OCI-LY7 (cell line): ENCODE data around the gene GYG1. TPM values are rescaled to one million over a fixed set of nuclear protein-coding genes. Genes with fewer than 3 reads are reported as not detected.

Experiments
- BruUV-seq: library from RNA; stranded (reverse); fragments of 400-500 nt; replicated peaks from 2 replicates; lab custom pipeline; 2021; lab: Mats Ljungman, UMichigan
- CTCF ChIA-PET: fragments of 300-600 bp; sonication (Branson Sonifier 250); formaldehyde crosslinking; loops from one replicate; lab custom pipeline; 2022; ENCODE audit warnings: antibody characterized with exemption; ENCODE audit not compliant: unreplicated experiment; lab: Charles Lee
- POLR2A ChIA-PET: fragments of 300-600 bp; sonication (Branson Sonifier 250); formaldehyde crosslinking; loops from one replicate; lab custom pipeline; 2022; ENCODE audit warnings: antibody characterized with exemption; lab: Charles Lee
- DNase-seq: peaks from one replicate; pipeline ENCODE4 v3.0.0-alpha.2; 2015; ENCODE audit warnings: low spot score
- H2AFZ ChIP-seq: fragments of 200-600 bp; sonication (generic), shearing (Covaris generic); 2 replicates; pipeline ENCODE4 v1.6.1; 2014; ENCODE audit warnings: mild to moderate bottlenecking, antibody characterized with exemption, low read length, moderate library complexity
- H3K27ac ChIP-seq: fragments of 200-600 bp; sonication (generic); 2 replicates; pipeline ENCODE4 v1.5.1; 2014; ENCODE audit warnings: mixed run types, low read depth, mild to moderate bottlenecking, moderate library complexity, low read length, inconsistent platforms; ENCODE audit not compliant: poor library complexity, severe bottlenecking
- H3K36me3 ChIP-seq: fragments of 200-600 bp; sonication (generic); 2 replicates; pipeline ENCODE4 v1.6.1; 2014; ENCODE audit warnings: mild to moderate bottlenecking, antibody characterized with exemption, low read length, moderate library complexity, mixed read lengths; ENCODE audit not compliant: insufficient read depth
- H3K4me1 ChIP-seq: fragments of 200-600 bp; sonication (generic); 2 replicates; pipeline ENCODE4 v1.5.1; 2014; ENCODE audit warnings: mild to moderate bottlenecking, low read length; ENCODE audit not compliant: insufficient read depth, poor library complexity, severe bottlenecking
- H3K4me2 ChIP-seq: fragments of 200-600 bp; sonication (generic); 2 replicates; pipeline ENCODE4 v1.6.1; 2014; ENCODE audit warnings: mild to moderate bottlenecking, low read length
- H3K4me3 ChIP-seq: fragments of 200-600 bp; sonication (generic); 2 replicates; pipeline ENCODE4 v1.5.1; 2014; ENCODE audit warnings: mild to moderate bottlenecking, low read depth, low read length; ENCODE audit not compliant: poor library complexity, severe bottlenecking
- H3K79me2 ChIP-seq: fragments of 200-600 bp; sonication (generic); 2 replicates; pipeline ENCODE4 v1.6.1; 2016; ENCODE audit warnings: low read depth, mild to moderate bottlenecking, low read length, moderate library complexity, mixed read lengths; ENCODE audit not compliant: insufficient read depth
- H3K9me2 ChIP-seq: fragments of 200-600 bp; sonication (generic); 2 replicates; pipeline ENCODE4 v1.6.1; 2016; ENCODE audit warnings: mild to moderate bottlenecking, low read length, mixed read lengths; ENCODE audit not compliant: insufficient read depth
- H3K9me3 ChIP-seq: fragments of 200-600 bp; sonication (generic); 2 replicates; pipeline ENCODE4 v1.6.1; 2014; ENCODE audit warnings: mild to moderate bottlenecking, mixed run types, low read length, mixed read lengths
- H4K20me1 ChIP-seq: fragments of 200-600 bp; sonication (generic); 2 replicates; pipeline ENCODE4 v1.6.1; 2014; ENCODE audit warnings: mild to moderate bottlenecking, antibody characterized with exemption, low read length, moderate library complexity, mixed read lengths; ENCODE audit not compliant: insufficient read depth
- CTCF ChIP-seq: fragments of 200-600 bp; sonication (generic); conservative IDR thresholded peaks from 2 replicates; pipeline ENCODE4 v1.5.1; 2014; ENCODE audit warnings: mild to moderate bottlenecking, antibody characterized with exemption, low read length, moderate library complexity, mixed read lengths
- EZH2phosphoT487 ChIP-seq: fragments of 200-600 bp; sonication (generic); IDR thresholded peaks from 2 replicates; pipeline ENCODE4 v1.6.1; 2018; ENCODE audit warnings: low read depth, borderline replicate concordance, mild to moderate bottlenecking, mixed run types, antibody characterized with exemption, low read length, moderate library complexity, mixed read lengths
- intact Hi-C: fragments of 100-400 bp; cut with micrococcal nuclease; formaldehyde crosslinking; loops from one replicate; pipeline ENCODE4 v1.10.0; 2022; ENCODE audit not compliant: unreplicated experiment
- total RNA-seq, 2 experiments: library from RNA; depleted of rRNA in 1 of 2; stranded (reverse); fragments of >200 nt in 1 of 2; shearing (Covaris generic) in 1 of 2; gene quantifications; 2 replicates each; pipeline ENCODE4 v1.2.3, GENCODE V29; 2014 to 2022

GYG1 gene
- total RNA-seq, 2 experiments from 2014 or later, result 11.5 to 53.6 TPM

- Histone ChIP-seq H3K9me2 (no peaks in the 10 kb centered on the region), H3K4me2 (no peak overlapping the region), H3K4me3 (no peak overlapping the region), H3K27ac (no peak overlapping the region), H3K79me2 (no peaks in the 10 kb centered on the region), H3K4me1 (peaks cover 11% of the 10 kb centered on the region), H3K36me3 (peaks cover 32% of the 10 kb centered on the region), H2AFZ (no peak overlapping the region), H3K9me3 (no peaks in the 10 kb centered on the region), H4K20me1 (no peaks in the 10 kb centered on the region)
- CTCF ChIA-PET, result interaction anchor here (0.9 kb wide), 1 partner anchor 47 kb away, joined by 3 read pairs; no protein-coding TSS in a partner anchor
- intact Hi-C loops, result no loop called here
- BruUV-seq, result no TSS peak
- POLR2A ChIA-PET, result interaction anchor here (0.9 to 1.0 kb wide), 3 partner anchors 9 to 42 kb away, joined by 3 read pairs; no protein-coding TSS in a partner anchor
- TF ChIP-seq EZH2phosphoT487, result no peak
- TF ChIP-seq CTCF, result no peak
- no peak for DNase-seq
These were observed 13.3 kb downstream of the GYG1 start for GRCh38 chr3:149004622-149005021.

GRCh38 chr3:149005416-149005815 lies 14.1 kb downstream of the GYG1 start:
- Histone ChIP-seq H3K36me3 (peaks cover 32% of the 10 kb centered on the region), H3K9me2 (no peaks in the 10 kb centered on the region), H3K4me2 (no peak overlapping the region), H4K20me1 (no peaks in the 10 kb centered on the region), H3K4me3 (no peak overlapping the region), H3K27ac (no peak overlapping the region), H2AFZ (no peak overlapping the region), H3K79me2 (no peaks in the 10 kb centered on the region), H3K4me1 (peaks cover 11% of the 10 kb centered on the region), H3K9me3 (no peaks in the 10 kb centered on the region)
- ChIA-PET CTCF (no interaction called here), POLR2A (interaction anchor here (1.0 kb wide), 1 partner anchor 41 kb away, joined by 3 read pairs; no protein-coding TSS in a partner anchor)
- intact Hi-C loops, result no loop called here
- TF ChIP-seq CTCF, result no peak
- TF ChIP-seq EZH2phosphoT487, result no peak
- BruUV-seq, result no TSS peak
- no peak for DNase-seq

- no peak for DNase-seq
- H3K36me3 ChIP-seq, result peaks cover 44% of the 10 kb centered on the region
- H3K4me1 ChIP-seq, result peaks cover 11% of the 10 kb centered on the region
- ChIA-PET CTCF (no interaction called here), POLR2A (no interaction called here)
- intact Hi-C loops, result no loop called here
- TF ChIP-seq EZH2phosphoT487 (no peak), CTCF (no peak)
- BruUV-seq, result no TSS peak
- H4K20me1 ChIP-seq, result no peaks in the 10 kb centered on the region
- H3K9me2 ChIP-seq, result no peaks in the 10 kb centered on the region
- H3K79me2 ChIP-seq, result no peaks in the 10 kb centered on the region
- no peaks in the 10 kb centered on the region for H3K9me3 ChIP-seq
- H3K4me2 ChIP-seq, result no peak overlapping the region
- H2AFZ ChIP-seq, result no peak overlapping the region
- no peak overlapping the region for H3K4me3 ChIP-seq
- H3K27ac ChIP-seq, result no peak overlapping the region
These were observed 16.4 kb downstream of the GYG1 start for GRCh38 chr3:149007567-149008257.
